OCI-LY7 (cell line): ENCODE data around the gene SLC29A1. TPM values are rescaled to one million over a fixed set of nuclear protein-coding genes. Genes with fewer than 3 reads are reported as not detected.

ENCODE experiments used
- BruUV-seq: library from RNA; stranded (reverse); fragments of 400-500 nt; replicated peaks from 2 replicates; lab custom pipeline; 2021; lab: Mats Ljungman, UMichigan
- CTCF ChIA-PET: fragments of 300-600 bp; sonication (Branson Sonifier 250); formaldehyde crosslinking; loops from one replicate; lab custom pipeline; 2022; ENCODE audit warnings: antibody characterized with exemption; ENCODE audit not compliant: unreplicated experiment; lab: Charles Lee
- POLR2A ChIA-PET: fragments of 300-600 bp; sonication (Branson Sonifier 250); formaldehyde crosslinking; loops from one replicate; lab custom pipeline; 2022; ENCODE audit warnings: antibody characterized with exemption; lab: Charles Lee
- DNase-seq: peaks from one replicate; pipeline ENCODE4 v3.0.0-alpha.2; 2015; ENCODE audit warnings: low spot score
- H2AFZ ChIP-seq: fragments of 200-600 bp; sonication (generic), shearing (Covaris generic); 2 replicates; pipeline ENCODE4 v1.6.1; 2014; ENCODE audit warnings: mild to moderate bottlenecking, antibody characterized with exemption, low read length, moderate library complexity
- H3K27ac ChIP-seq: fragments of 200-600 bp; sonication (generic); 2 replicates; pipeline ENCODE4 v1.5.1; 2014; ENCODE audit warnings: mixed run types, low read depth, mild to moderate bottlenecking, moderate library complexity, low read length, inconsistent platforms; ENCODE audit not compliant: poor library complexity, severe bottlenecking
- H3K36me3 ChIP-seq: fragments of 200-600 bp; sonication (generic); 2 replicates; pipeline ENCODE4 v1.6.1; 2014; ENCODE audit warnings: mild to moderate bottlenecking, antibody characterized with exemption, low read length, moderate library complexity, mixed read lengths; ENCODE audit not compliant: insufficient read depth
- H3K4me1 ChIP-seq: fragments of 200-600 bp; sonication (generic); 2 replicates; pipeline ENCODE4 v1.5.1; 2014; ENCODE audit warnings: mild to moderate bottlenecking, low read length; ENCODE audit not compliant: insufficient read depth, poor library complexity, severe bottlenecking
- H3K4me2 ChIP-seq: fragments of 200-600 bp; sonication (generic); 2 replicates; pipeline ENCODE4 v1.6.1; 2014; ENCODE audit warnings: mild to moderate bottlenecking, low read length
- H3K4me3 ChIP-seq: fragments of 200-600 bp; sonication (generic); 2 replicates; pipeline ENCODE4 v1.5.1; 2014; ENCODE audit warnings: mild to moderate bottlenecking, low read depth, low read length; ENCODE audit not compliant: poor library complexity, severe bottlenecking
- H3K79me2 ChIP-seq: fragments of 200-600 bp; sonication (generic); 2 replicates; pipeline ENCODE4 v1.6.1; 2016; ENCODE audit warnings: low read depth, mild to moderate bottlenecking, low read length, moderate library complexity, mixed read lengths; ENCODE audit not compliant: insufficient read depth
- H3K9me2 ChIP-seq: fragments of 200-600 bp; sonication (generic); 2 replicates; pipeline ENCODE4 v1.6.1; 2016; ENCODE audit warnings: mild to moderate bottlenecking, low read length, mixed read lengths; ENCODE audit not compliant: insufficient read depth
- H3K9me3 ChIP-seq: fragments of 200-600 bp; sonication (generic); 2 replicates; pipeline ENCODE4 v1.6.1; 2014; ENCODE audit warnings: mild to moderate bottlenecking, mixed run types, low read length, mixed read lengths
- H4K20me1 ChIP-seq: fragments of 200-600 bp; sonication (generic); 2 replicates; pipeline ENCODE4 v1.6.1; 2014; ENCODE audit warnings: mild to moderate bottlenecking, antibody characterized with exemption, low read length, moderate library complexity, mixed read lengths; ENCODE audit not compliant: insufficient read depth
- EZH2phosphoT487 ChIP-seq: fragments of 200-600 bp; sonication (generic); IDR thresholded peaks from 2 replicates; pipeline ENCODE4 v1.6.1; 2018; ENCODE audit warnings: low read depth, borderline replicate concordance, mild to moderate bottlenecking, mixed run types, antibody characterized with exemption, low read length, moderate library complexity, mixed read lengths
- intact Hi-C: fragments of 100-400 bp; cut with micrococcal nuclease; formaldehyde crosslinking; loops from one replicate; pipeline ENCODE4 v1.10.0; 2022; ENCODE audit not compliant: unreplicated experiment
- total RNA-seq, 2 experiments: library from RNA; depleted of rRNA in 1 of 2; stranded (reverse); fragments of >200 nt in 1 of 2; shearing (Covaris generic) in 1 of 2; gene quantifications; 2 replicates each; pipeline ENCODE4 v1.2.3, GENCODE V29; 2014 to 2022
- TF ChIP-seq, protein P1 (sequence below): fragments of 200-600 bp; sonication (generic); conservative IDR thresholded peaks from 2 replicates; pipeline ENCODE4 v1.5.1; 2014; ENCODE audit warnings: mild to moderate bottlenecking, antibody characterized with exemption, low read length, moderate library complexity, mixed read lengths

Gene SLC29A1
- total RNA-seq, 2 experiments from 2014 or later = 52.6 to 64.6 TPM

DNA sequence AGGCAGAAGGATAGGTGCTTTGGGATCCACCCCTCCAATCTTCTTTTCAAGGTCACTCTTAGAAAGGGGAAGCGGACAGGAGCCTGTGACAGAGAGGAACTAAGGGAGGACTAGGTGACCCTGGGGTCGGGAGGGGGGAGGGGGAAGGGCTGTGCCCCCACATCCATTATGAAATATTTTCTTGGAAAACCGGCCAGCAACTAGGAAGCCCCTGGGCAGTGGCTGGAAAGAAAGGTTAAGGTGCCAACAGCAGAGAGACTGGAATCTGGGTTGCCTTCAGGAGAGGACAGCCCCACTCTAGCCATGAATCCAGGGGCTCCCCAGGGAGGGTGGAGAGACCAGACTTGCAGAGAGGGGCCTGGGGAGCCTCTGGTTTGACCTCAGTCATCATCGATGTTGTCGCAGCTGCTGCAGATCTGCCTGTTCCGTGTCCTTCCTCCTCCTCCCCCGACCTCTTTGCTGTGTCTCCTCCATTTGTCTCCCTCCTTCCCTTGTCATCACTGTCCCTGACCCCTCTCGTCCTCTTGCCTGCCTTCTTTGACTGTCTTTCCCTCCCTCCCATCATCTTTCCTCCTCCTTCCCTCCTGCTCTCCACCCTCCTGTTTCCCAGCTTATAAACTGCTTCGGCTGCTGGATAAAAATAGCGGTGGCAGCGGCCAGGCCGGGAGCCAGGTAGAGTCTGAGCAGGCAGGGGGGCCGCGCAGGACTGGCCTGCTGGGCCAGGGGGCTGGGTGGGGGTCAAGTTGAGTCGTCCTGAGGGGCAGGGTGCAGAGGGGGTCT, 3.2 kb downstream of the SLC29A1 start:
- POLR2A ChIA-PET = interaction anchor here (3.9 kb wide), 1 partner anchor 9 kb away, joined by 15 read pairs; no protein-coding TSS in a partner anchor
- H3K27ac ChIP-seq = no peak overlapping the region
- no peak overlapping the region for H3K4me3 ChIP-seq
- intact Hi-C loops = loop anchor here (10.0 kb wide), 2 partner anchors 452 to 522 kb away; partner anchors contain the start of gene VEGFA
- peaks cover 42% of the 10 kb centered on the region for H3K4me1 ChIP-seq
- H3K9me2 ChIP-seq = no peaks in the 10 kb centered on the region
- no peak for TF ChIP-seq EZH2phosphoT487
- TF ChIP-seq, protein P1, sequence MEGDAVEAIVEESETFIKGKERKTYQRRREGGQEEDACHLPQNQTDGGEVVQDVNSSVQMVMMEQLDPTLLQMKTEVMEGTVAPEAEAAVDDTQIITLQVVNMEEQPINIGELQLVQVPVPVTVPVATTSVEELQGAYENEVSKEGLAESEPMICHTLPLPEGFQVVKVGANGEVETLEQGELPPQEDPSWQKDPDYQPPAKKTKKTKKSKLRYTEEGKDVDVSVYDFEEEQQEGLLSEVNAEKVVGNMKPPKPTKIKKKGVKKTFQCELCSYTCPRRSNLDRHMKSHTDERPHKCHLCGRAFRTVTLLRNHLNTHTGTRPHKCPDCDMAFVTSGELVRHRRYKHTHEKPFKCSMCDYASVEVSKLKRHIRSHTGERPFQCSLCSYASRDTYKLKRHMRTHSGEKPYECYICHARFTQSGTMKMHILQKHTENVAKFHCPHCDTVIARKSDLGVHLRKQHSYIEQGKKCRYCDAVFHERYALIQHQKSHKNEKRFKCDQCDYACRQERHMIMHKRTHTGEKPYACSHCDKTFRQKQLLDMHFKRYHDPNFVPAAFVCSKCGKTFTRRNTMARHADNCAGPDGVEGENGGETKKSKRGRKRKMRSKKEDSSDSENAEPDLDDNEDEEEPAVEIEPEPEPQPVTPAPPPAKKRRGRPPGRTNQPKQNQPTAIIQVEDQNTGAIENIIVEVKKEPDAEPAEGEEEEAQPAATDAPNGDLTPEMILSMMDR = no peak
- peaks cover 42% of the 10 kb centered on the region for H3K36me3 ChIP-seq
- no TSS peak for BruUV-seq
- H3K9me3 ChIP-seq = no peaks in the 10 kb centered on the region
- peaks cover 27% of the 10 kb centered on the region for H3K79me2 ChIP-seq
- H2AFZ ChIP-seq = no peak overlapping the region
- CTCF ChIA-PET = no interaction called here
- peaks cover 10% of the 10 kb centered on the region for H4K20me1 ChIP-seq
- peak overlapping the region; percentile 99 for H3K4me2 ChIP-seq
- no peak for DNase-seq

DNA sequence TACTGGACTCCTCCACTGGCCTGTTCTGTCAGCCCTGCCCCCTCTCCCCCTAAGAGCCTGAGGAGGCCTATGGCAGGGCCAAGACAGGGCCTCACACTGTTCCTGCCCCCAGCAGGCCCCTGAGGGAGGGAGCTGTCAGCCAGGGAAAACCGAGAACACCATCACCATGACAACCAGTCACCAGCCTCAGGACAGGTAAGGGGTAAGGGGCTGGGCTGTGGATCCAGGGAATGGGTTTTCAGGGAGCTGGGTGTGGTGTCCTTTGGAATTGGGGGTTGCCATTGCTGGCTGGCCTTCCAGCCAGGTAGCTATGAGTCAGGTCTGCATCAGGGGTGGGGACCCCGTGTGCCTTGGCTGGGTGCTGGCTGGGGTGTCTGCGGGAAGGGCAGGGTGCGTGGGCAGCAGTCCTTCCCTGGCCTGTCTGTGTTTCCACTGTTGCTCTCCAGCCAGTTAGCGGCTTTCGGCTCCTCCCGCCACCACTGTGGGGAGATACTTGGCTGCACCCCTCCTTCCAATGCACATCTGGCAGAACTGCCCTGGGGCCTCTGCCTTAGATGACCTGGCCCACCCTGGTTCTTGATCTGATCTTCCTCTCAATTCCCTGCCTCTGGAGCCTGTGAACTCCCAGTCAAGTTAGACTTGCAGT, 3.9 kb downstream of the SLC29A1 start:
- no peak overlapping the region for H3K27ac ChIP-seq
- peaks cover 10% of the 10 kb centered on the region for H4K20me1 ChIP-seq
- peak overlapping the region; percentile 99; the same call in 1 of the 2 replicates for H3K4me2 ChIP-seq
- BruUV-seq = no TSS peak
- CTCF ChIA-PET = no interaction called here
- H3K4me3 ChIP-seq = no peak overlapping the region
- POLR2A ChIA-PET = interaction anchor here (0.8 to 1.1 kb wide), 3 partner anchors 9 to 19 kb away, joined by 3 to 5 read pairs (median 3); partner anchors contain the start of gene HSP90AB1
- intact Hi-C loops = loop anchor here (10.0 kb wide), 2 partner anchors 452 to 522 kb away; partner anchors contain the start of gene VEGFA
- H3K4me1 ChIP-seq = peaks cover 36% of the 10 kb centered on the region
- H3K79me2 ChIP-seq = peaks cover 27% of the 10 kb centered on the region
- no peaks in the 10 kb centered on the region for H3K9me3 ChIP-seq
- H3K36me3 ChIP-seq = peaks cover 48% of the 10 kb centered on the region
- H2AFZ ChIP-seq = no peak overlapping the region
- no peak for DNase-seq
- no peaks in the 10 kb centered on the region for H3K9me2 ChIP-seq
- TF ChIP-seq EZH2phosphoT487 = no peak
- TF ChIP-seq, protein P1 = no peak
